ENCODE data around the gene MAD2L2. TPM values are rescaled to one million over a fixed set of nuclear protein-coding genes. Genes with fewer than 3 reads are reported as not detected.

Gene MAD2L2
- total and polyA plus RNA-seq, 7 donors = 25.9 to 61.8 (median 39.0) TPM

GRCh38 chr1:11700601-11701467 lies 19.9 kb upstream of the MAD2L2 start:
- Histone ChIP-seq H3K27me3 (ENCODE audit: insufficient read depth in 3 of 3, low read length in 2 of 3) (peaks cover 0 to 65% (median 11%) of the 10 kb centered on the region in 3 donors), H3K9me3 (no peaks in the 10 kb centered on the region), H3K27ac (no peak overlapping the region), H3K4me1 (peaks cover 12% of the 10 kb centered on the region), H3K4me3 (no peak overlapping the region), H3K36me3 (ENCODE audit: insufficient read depth in 1 of 2, low read depth in 1 of 2) (no peaks in the 10 kb centered on the region)
- ATAC-seq (no peak), DNase-seq (no peak)
- 9 to 17% (median 13%) methylated on average over 34 of the region's 34 CpGs for WGBS, 3 donors
- intact Hi-C loops (cut with DNase I) = no loop called here
- no peak for TF ChIP-seq CTCF (IDR thresholded peaks at IDR 0.05)

- Histone ChIP-seq H3K27ac (no peak overlapping the region), H3K4me1 (peaks cover 12% of the 10 kb centered on the region), H3K9me3 (no peaks in the 10 kb centered on the region), H3K27me3 (ENCODE audit: insufficient read depth in 3 of 3, low read length in 2 of 3) (peaks cover 0 to 68% (median 4%) of the 10 kb centered on the region in 3 donors), H3K4me3 (no peak overlapping the region), H3K36me3 (ENCODE audit: insufficient read depth in 1 of 2, low read depth in 1 of 2) (no peaks in the 10 kb centered on the region)
- WGBS, 3 donors = 77 to 87% (median 79%) methylated on average over 4 to 5 of the region's 5 CpGs
- no peak for TF ChIP-seq CTCF (IDR thresholded peaks at IDR 0.05)
- intact Hi-C loops (cut with DNase I) = no loop called here
- ATAC-seq = no peak
- DNase-seq = no peak
These were observed 16.9 kb upstream of the MAD2L2 start for GRCh38 chr1:11697893-11698210.

- Histone ChIP-seq H3K27ac (no peak overlapping the region), H3K4me1 (peaks cover 12% of the 10 kb centered on the region), H3K9me3 (no peaks in the 10 kb centered on the region), H3K36me3 (ENCODE audit: insufficient read depth in 1 of 2, low read depth in 1 of 2) (no peaks in the 10 kb centered on the region), H3K4me3 (no peak overlapping the region), H3K27me3 (ENCODE audit: insufficient read depth in 3 of 3, low read length in 2 of 3) (peaks cover 0 to 67% (median 7%) of the 10 kb centered on the region in 3 donors)
- no peak for TF ChIP-seq CTCF (IDR thresholded peaks at IDR 0.05)
- intact Hi-C loops (cut with DNase I) = no loop called here
- WGBS, 3 donors = 72 to 83% (median 77%) methylated on average over 8 of the region's 8 CpGs
- DNase-seq (no peak), ATAC-seq (no peak)
These were observed 16.4 kb upstream of the MAD2L2 start for GRCh38 chr1:11697188-11697892.

- no peak overlapping the region for H3K27ac ChIP-seq
- intact Hi-C loops (cut with DNase I) = no loop called here
- H3K4me3 ChIP-seq = no peak overlapping the region
- WGBS, 3 donors = 81 to 94% (median 89%) methylated on average over 6 of the region's 6 CpGs
- ATAC-seq = no peak
- no peaks in the 10 kb centered on the region for H3K36me3 ChIP-seq (ENCODE audit: insufficient read depth in 1 of 2, low read depth in 1 of 2)
- no peaks in the 10 kb centered on the region for H3K9me3 ChIP-seq
- DNase-seq = no peak
- H3K4me1 ChIP-seq = peaks cover 6% of the 10 kb centered on the region
- TF ChIP-seq CTCF (IDR thresholded peaks at IDR 0.05) = no peak
- H3K27me3 ChIP-seq (ENCODE audit: insufficient read depth in 3 of 3, low read length in 2 of 3) = peaks cover 0 to 67% (median 17%) of the 10 kb centered on the region in 3 donors
These were observed 14.9 kb upstream of the MAD2L2 start for GRCh38 chr1:11695861-11696260.
